Retina (tissue), 1 donor: ENCODE data around the gene PPP1R14B.

Experiments
- DNase-seq: peaks from one replicate; pipeline ENCODE4 v3.0.0-alpha.2; 2016

PPP1R14B gene

GRCh38 chr11:64229744-64230170 is 17.0 kb downstream of the PPP1R14B start:
- DNase-seq = no peak

DNA sequence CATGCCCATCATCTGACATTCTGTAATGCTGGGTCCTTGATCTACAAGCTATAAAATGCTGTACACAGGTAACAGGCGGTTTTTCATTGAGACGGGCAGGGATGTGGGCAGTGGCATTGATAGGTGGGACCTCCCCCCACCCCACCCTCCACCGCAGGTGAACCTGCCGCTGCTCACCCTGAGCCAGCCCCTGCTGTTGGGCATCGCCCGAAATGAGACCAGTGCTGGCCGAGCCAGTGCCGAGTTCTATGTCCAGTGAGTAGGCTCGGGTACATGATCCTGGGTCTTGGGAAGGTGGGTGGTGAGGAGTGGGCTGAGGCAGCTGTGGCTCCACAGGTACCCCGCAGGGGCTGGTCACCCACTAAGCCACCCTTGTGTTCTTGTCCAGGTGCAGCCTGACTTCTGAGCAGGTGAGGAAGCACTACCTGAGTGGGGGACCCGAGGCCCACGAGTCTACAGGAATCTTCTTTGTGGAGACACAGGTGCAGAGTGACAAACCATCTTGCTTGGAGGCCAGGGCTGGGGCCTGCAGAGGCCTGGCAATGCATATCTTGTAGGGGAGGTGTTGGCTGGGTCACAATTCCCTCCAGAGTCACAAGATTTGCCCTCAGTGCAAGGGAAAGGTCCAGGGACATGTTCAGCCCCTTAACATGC is 17.5 kb downstream of the PPP1R14B start:
- DNase-seq = no peak

DNA sequence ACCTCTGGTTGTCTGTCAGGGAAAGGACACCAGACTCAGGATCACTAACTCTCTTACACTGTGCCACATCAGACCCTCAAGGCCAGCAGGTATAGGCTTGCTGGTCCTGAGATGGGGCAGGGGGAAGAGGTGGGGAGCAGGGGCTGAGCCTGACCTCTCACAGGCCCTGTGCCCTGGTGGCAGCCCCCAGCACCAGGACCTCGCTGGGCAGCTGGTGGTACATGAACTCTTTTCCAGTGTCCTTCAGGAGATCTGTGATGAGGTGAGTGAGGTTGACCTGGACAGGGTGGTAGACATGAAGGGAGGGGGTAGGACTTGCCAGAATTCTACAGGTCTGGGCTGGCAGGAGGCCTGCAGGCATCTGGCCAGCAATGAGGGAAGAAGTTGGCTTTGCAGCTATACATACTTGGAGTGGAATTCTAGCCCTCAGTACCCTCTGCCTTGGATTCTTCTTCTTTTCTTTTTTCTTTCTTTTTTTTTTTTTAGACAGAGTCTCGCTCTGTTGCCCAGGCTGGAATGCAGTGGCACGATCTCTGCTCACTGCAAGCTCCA is 19.3 kb downstream of the PPP1R14B start:
- no peak for DNase-seq

GRCh38 chr11:64226507-64227051 is 20.2 kb downstream of the PPP1R14B start:
- no peak for DNase-seq

DNA sequence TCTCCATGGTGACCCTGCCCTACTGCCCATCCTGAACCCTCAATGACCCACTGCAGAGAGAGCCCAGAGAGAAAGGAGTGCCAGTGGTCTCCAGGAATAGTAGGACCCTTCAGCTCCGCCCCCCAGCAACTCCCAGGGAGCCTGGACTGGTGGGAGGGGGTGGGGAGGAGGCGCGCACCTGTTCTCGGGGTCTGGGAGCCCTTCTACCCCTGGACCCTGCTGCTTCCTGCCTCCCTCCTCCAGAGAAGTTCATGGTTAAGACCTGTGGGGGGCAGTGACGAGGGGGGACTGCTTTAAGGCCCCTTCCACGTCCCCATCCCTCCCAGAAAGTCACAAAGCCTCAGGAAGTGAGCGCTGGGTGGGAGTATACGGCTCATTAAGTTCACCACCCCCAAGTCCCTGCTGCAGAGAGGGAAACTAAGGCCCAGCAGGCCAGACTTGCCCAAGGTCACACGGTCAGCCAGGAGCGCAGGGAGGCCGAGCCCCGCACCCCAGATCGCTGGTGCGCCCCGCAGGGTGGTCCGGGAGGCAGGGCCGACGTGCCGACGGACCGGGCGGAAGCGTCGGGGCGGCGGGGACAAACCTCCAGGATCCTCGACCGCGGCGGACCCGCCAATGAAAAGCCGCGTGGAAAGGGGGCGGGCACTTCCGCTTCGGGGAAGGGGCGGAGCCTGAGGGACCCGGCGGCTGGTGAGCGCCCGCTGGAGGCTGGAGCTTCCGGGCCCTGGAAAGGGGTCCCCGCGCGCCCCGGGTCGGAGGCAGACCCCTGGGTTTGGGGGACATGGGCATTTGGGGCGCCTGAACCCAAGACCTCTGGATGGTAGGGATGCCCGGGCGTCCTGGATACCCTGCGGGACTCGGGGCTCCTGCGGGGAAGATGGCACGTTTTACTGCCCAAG is 20.9 kb downstream of the PPP1R14B start, which contains the start of the genes NUDT22 and TRPT1:
NUDT22 (plus strand) TSS at position 667 of the 899 bp plus-strand sequence. CDS start 379 bp downstream, outside the sequence.
TRPT1 (minus strand) TSS at position 579 of the 899 bp plus-strand sequence; CDS start at position 253, 326 bp downstream.
- peak; percentile 95 for DNase-seq

DNA sequence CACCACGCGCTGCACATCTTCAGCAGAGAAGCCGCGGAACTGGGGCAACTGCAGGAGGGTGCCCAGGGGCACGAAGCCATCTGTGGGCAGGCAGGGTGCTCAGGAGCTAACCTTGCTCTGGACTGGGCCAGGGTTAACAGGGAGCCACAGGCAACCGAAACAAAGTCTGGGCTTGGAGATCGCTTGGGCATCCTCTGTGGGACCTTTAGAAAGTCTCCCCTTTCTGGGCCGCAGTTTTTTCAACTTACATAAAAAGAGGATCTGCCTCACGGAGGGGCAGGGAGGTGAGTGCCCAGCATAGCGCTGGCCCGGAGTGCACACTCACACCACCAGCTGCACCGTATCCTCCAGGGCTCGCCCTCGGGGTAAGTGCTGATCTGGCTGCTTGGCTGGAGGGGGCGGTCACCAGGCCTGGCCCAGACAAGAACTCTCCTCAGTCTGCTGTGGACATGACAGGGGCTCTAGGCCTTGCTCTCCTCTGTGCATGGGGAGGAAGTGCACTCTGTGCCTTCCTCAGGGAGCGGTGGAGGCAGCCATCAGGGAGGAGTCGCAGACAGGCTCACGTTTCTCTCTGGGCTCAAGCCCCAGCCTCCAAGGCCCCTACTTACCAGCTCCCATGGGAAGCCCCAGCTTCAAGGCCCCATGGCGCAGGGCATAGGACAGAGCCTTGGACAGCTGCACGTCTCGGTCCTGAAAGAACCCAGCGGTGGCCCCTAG is 21.7 kb downstream of the PPP1R14B start:
- no peak for DNase-seq

GRCh38 chr11:64224151-64224890 is 22.4 kb downstream of the PPP1R14B start:
- no peak for DNase-seq

- DNase-seq = peak; percentile 8
These were observed 23.6 kb downstream of the PPP1R14B start for GRCh38 chr11:64223001-64223651.

- no peak for DNase-seq
These were observed 24.1 kb downstream of the PPP1R14B start for GRCh38 chr11:64222651-64223000.

DNA sequence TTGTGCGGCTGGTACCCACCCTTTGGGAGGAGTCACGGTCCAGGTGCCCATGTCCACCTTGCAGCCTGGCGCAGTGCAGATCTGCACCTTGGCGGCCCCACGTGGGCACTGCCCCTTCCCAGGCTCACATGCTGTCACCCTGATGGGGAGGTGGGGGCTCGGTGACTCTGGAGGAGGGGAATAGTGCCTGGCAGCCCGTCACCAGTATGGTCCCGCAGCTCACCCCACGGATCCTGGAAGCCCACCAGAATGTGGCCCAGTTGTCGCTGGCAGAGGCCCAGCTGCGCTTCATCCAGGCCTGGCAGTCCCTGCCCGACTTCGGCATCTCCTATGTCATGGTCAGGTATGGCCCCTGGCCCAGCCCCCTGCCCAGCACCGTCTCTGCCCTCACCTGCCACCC is 25.9 kb downstream of the PPP1R14B start:
- DNase-seq = no peak

GRCh38 chr11:64220271-64220670 is 26.5 kb downstream of the PPP1R14B start:
- DNase-seq = no peak

DNA sequence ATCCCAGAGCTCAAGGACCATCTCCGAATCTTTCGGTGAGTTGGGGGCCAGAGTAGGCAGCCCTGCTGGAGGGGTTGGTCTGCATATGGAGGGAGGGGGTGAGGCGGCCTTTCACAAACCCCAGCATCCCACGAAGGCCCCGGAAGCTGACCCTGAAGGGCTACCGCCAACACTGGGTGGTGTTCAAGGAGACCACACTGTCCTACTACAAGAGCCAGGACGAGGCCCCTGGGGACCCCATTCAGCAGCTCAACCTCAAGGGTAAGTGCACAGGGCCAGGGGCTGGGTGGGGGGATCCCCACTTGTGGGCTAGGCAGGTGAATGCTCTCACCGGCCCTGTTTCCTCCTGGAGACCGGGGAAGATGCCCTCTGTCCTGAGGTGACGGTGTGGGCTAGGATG is 27.0 kb downstream of the PPP1R14B start:
- DNase-seq = no peak

DNA sequence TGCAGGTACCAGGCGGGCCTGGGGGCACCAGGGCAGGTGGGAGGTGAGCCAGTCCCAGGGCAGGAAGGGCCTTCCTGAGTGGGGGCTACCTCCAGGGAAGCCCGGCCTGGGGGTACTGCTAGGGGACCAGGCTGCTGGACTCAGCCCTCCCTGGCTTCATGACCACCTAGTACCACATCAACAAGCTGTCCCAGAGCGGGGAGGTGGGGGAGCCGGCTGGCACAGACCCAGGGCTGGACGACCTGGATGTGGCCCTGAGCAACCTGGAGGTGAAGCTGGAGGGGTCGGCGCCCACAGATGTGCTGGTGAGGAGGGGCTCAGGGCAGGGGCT is 27.4 kb downstream of the PPP1R14B start:
- DNase-seq = no peak

GRCh38 chr11:64218628-64219353 is 28.0 kb downstream of the PPP1R14B start:
- peak; percentile 7 for DNase-seq

DNA sequence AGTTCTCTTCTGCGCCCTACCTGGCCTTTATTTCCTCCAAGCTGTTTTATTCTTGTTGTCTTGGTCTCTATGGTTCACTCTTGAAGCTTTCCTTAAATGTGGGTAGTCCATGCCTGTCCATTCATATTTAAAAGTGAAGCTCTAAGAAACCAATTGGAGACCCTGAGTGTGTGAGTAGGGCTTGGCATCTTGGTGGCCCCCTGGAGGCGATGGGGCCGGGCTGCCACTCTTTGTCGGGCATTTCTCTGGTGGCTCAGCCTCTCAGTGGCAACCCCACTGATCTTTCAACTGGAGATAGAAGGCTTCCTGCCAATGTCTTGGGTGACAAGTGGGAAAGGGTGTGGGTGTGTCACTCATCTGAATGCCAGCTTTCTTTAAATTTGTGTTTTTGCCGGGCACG is 29.9 kb downstream of the PPP1R14B start:
- no peak for DNase-seq

- no peak for DNase-seq
These were observed 35.4 kb downstream of the PPP1R14B start for GRCh38 chr11:64211181-64211872.

DNA sequence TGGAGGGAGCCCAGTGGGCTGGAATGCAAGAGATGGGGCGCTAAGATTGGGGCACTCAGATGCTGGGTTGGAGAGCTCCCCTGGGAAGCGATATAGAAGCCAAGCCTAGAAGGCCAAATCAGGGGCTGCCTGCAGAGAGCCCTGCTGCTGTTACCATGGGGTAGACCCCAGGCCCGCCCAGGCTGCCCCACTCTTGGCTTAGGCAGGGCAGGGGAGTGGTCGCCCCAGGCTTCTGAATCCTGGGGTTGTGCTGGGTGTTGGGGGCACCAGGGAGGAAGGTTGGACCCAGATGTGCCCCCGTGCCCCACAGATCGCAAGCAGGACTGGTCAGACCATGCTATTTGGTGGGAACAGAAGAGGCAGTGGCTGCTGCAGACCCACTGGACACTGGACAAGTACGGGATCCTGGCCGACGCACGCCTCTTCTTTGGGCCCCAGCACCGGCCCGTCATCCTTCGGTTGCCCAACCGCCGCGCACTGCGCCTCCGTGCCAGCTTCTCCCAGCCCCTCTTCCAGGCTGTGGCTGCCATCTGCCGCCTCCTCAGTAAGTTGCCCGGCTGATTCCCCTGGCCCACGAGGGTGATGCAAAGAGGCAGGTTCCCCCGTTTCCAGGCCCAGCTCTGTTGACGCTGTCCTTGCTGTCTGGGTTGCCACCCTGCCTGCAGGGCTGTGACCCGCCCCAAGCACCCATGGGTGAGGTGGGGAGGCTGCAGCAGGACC is 36.3 kb downstream of the PPP1R14B start:
- no peak for DNase-seq

DNA sequence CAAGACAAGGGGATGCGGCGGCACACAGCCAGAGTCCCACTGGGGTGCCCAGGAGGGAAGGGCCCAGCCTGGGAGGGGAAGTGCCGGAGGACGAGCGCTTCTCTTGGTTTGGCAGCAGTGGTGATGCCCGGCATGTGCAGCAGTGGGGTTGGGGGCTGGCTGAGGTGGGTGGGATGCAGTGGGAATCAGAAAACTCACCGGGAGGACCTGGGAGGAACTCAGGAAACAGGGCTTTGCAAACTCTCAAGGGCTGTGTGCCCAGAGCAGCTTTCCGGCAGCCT is 37.2 kb downstream of the PPP1R14B start:
- DNase-seq = no peak

DNA sequence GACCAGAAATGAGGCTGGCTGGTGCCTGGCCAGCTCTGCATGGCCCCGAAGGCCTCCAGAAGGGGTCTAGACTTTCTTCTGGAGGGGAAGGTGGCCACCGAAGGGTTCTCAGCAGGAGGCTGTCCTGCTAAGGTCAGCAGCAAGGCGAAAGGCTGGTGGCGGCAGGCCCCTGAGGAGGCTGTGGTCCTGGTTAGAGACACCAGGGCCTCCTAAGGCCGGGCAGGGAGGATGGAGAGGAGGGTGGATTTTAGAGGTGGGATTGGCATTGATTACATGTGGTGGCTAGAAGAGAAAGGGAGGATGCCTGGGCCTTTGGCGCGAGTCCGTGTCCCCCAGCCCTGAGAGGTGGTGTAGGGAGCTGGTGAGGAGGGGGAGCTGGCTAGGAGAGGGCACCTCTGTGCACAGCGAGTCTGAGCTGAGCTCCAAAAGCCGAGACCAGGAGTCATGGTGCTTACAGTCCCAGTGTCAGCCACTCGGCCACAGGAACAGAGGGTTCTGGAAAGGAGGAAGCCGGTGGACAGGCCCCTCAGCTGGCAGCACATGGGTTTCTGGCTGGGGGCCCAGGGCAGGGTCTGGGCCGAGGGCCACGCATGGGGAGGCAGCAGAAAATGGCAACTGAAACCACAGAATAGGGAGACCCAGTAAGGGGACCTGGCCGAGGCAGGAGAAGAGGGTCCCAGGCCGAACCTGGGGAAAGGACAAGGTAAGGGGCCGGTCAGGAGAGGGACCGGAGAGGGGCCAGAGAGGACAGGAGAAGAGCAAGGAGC is 37.8 kb downstream of the PPP1R14B start:
- DNase-seq = no peak
